Mucosa of gallbladder (tissue), 1 donor: ENCODE data around the gene EFCAB12. TPM values are rescaled to one million over a fixed set of nuclear protein-coding genes. Genes with fewer than 3 reads are reported as not detected.
"Not testable (repeated sequence)": the region's sequence is repeated elsewhere in the genome, so short reads cannot be mapped to it uniquely, and the experiment has no call there.

ENCODE experiments used
- DNase-seq: peaks from one replicate; pipeline ENCODE4 v3.0.0-alpha.2; 2020; ENCODE audit warnings: low spot score
- total RNA-seq: library from RNA; stranded (reverse); gene quantifications from one replicate; pipeline ENCODE4 v1.2.1, GENCODE V29; 2021
- donor health status: DM: no; HTN: no; CAD: no.

The EFCAB12 gene
- total RNA-seq, 1 donor from 2014 or later, result 4.9 TPM

- DNase-seq, result not testable (repeated sequence)
Measured at GRCh38 chr3:129393760-129394564, 34.5 kb downstream of the EFCAB12 start.

- DNase-seq, result no peak
Measured at GRCh38 chr3:129393271-129393670, 35.2 kb downstream of the EFCAB12 start.

GRCh38 chr3:129392106-129392887 lies 36.1 kb downstream of the EFCAB12 start:
- DNase-seq, result not testable (repeated sequence)

- DNase-seq, result not testable (repeated sequence)
Measured at GRCh38 chr3:129391583-129391982, 36.9 kb downstream of the EFCAB12 start.

- no peak for DNase-seq
Measured at GRCh38 chr3:129389572-129389937, 38.9 kb downstream of the EFCAB12 start.

- DNase-seq, result not testable (repeated sequence)
Measured at GRCh38 chr3:129388791-129389571, 39.5 kb downstream of the EFCAB12 start.

- DNase-seq, result no peak
Measured at GRCh38 chr3:129387487-129387886, 40.9 kb downstream of the EFCAB12 start.

- DNase-seq, result no peak
Measured at GRCh38 chr3:129386984-129387383, 41.5 kb downstream of the EFCAB12 start.

GRCh38 chr3:129385507-129385906 lies 42.9 kb downstream of the EFCAB12 start:
- DNase-seq, result not testable (repeated sequence)

GRCh38 chr3:129384594-129385323 lies 43.7 kb downstream of the EFCAB12 start:
- no peak for DNase-seq

GRCh38 chr3:129384103-129384502 lies 44.3 kb downstream of the EFCAB12 start:
- not testable (repeated sequence) for DNase-seq

- peak; percentile 55 for DNase-seq
Measured at GRCh38 chr3:129383292-129383860, 45.1 kb downstream of the EFCAB12 start.

GRCh38 chr3:129382366-129382765 lies 46.1 kb downstream of the EFCAB12 start:
- no peak for DNase-seq

GRCh38 chr3:129379582-129380358 lies 48.7 kb downstream of the EFCAB12 start:
- DNase-seq, result no peak

GRCh38 chr3:129378949-129379348 lies 49.5 kb downstream of the EFCAB12 start:
- DNase-seq, result no peak

GRCh38 chr3:129377615-129378014 lies 50.8 kb downstream of the EFCAB12 start:
- no peak for DNase-seq

- DNase-seq, result no peak
Measured at GRCh38 chr3:129375099-129375498, 53.3 kb downstream of the EFCAB12 start.

- DNase-seq, result no peak
Measured at GRCh38 chr3:129371041-129371826, 57.2 kb downstream of the EFCAB12 start.

GRCh38 chr3:129370248-129370964 lies 58.0 kb downstream of the EFCAB12 start:
- DNase-seq, result no peak
